GM19372 (cell line): ENCODE results near the gene GNPTAB.

ENCODE experiments used
- ATAC-seq: cut with Tn5 transposase; IDR thresholded peaks from one replicate; pipeline ENCODE4 v1.9.1; 2021; ENCODE audit warnings: mild to moderate bottlenecking, low read depth, moderate library complexity; ENCODE audit not compliant: unreplicated experiment

GNPTAB gene

GRCh38 chr12:101775816-101776215 is 54.9 kb downstream of the GNPTAB start:
- no peak for ATAC-seq

GRCh38 chr12:101773650-101774162 is 57.1 kb downstream of the GNPTAB start:
- peak; percentile 80 for ATAC-seq

GRCh38 chr12:101772012-101772775 is 58.6 kb downstream of the GNPTAB start:
- no peak for ATAC-seq

- no peak for ATAC-seq
These were observed 60.9 kb downstream of the GNPTAB start for GRCh38 chr12:101769865-101770264.

- ATAC-seq: no peak
These were observed 62.0 kb downstream of the GNPTAB start for GRCh38 chr12:101768781-101769180.

GRCh38 chr12:101767537-101767936 is 63.2 kb downstream of the GNPTAB start:
- no peak for ATAC-seq

- no peak for ATAC-seq
These were observed 66.5 kb downstream of the GNPTAB start for GRCh38 chr12:101764051-101764792.

- ATAC-seq: no peak
These were observed 67.4 kb downstream of the GNPTAB start for GRCh38 chr12:101763246-101763931.

GRCh38 chr12:101761781-101762180 is 69.0 kb downstream of the GNPTAB start:
- ATAC-seq: no peak

GRCh38 chr12:101761350-101761749 is 69.4 kb downstream of the GNPTAB start:
- no peak for ATAC-seq

- no peak for ATAC-seq
These were observed 71.2 kb downstream of the GNPTAB start for GRCh38 chr12:101759396-101760047.

GRCh38 chr12:101750152-101750551 is 80.6 kb downstream of the GNPTAB start:
- ATAC-seq: no peak

- no peak for ATAC-seq
These were observed 81.1 kb downstream of the GNPTAB start for GRCh38 chr12:101749657-101750056.

GRCh38 chr12:101748907-101749306 is 81.9 kb downstream of the GNPTAB start:
- no peak for ATAC-seq

- no peak for ATAC-seq
These were observed 83.1 kb downstream of the GNPTAB start for GRCh38 chr12:101747697-101748096.

- no peak for ATAC-seq
These were observed 84.1 kb downstream of the GNPTAB start for GRCh38 chr12:101746661-101747060.

- no peak for ATAC-seq
These were observed 84.6 kb downstream of the GNPTAB start for GRCh38 chr12:101746196-101746595.

- ATAC-seq: no peak
These were observed 85.3 kb downstream of the GNPTAB start for GRCh38 chr12:101745481-101745880.

GRCh38 chr12:101743724-101744472 is 86.9 kb downstream of the GNPTAB start:
- ATAC-seq: peak; percentile 95

GRCh38 chr12:101743242-101743641 is 87.5 kb downstream of the GNPTAB start:
- ATAC-seq: no peak
